ENCODE data around the gene BBC3.
A peak's percentile ranks its signal among the peaks of the same experiment; 100 is the strongest.
"Not testable (repeated sequence)": the region's sequence is repeated elsewhere in the genome, so short reads cannot be mapped to it uniquely, and the experiment has no call there.

Gene BBC3

GRCh38 chr19:47256693-47257410 lies 25.9 kb upstream of the BBC3 start:
- peak; percentile 99 for DNase-seq (ENCODE audit: insufficient read length)
- peak; percentile 99 for FAIRE-seq

GRCh38 chr19:47255879-47256692 lies 25.1 kb upstream of the BBC3 start, which contains the start of gene CCDC9:
CCDC9 (plus strand) TSS chr19:47256525; CDS start chr19:47258401, 1,876 bp downstream.
- peak; percentile 40 for FAIRE-seq
- peak; percentile 98 for DNase-seq (ENCODE audit: insufficient read length)
- no peak; the same call in 1 of the 2 replicates for TF ChIP-seq POLR2AphosphoS5 (IDR thresholded peaks at IDR 0.05; ENCODE audit: low read depth, low read length)
- TF ChIP-seq TAF1 (IDR thresholded peaks at IDR 0.05; ENCODE audit: borderline replicate concordance, low read depth, low read length): 0 out of 2 replicates have a peak, but pooled peaks have one; percentile 20
- TF ChIP-seq POLR2A (IDR thresholded peaks at IDR 0.05; ENCODE audit: low read depth, low read length): peak; percentile 72

More at GRCh38 chr19:47256693-47257410, 25.9 kb upstream of the BBC3 start:
- TF ChIP-seq POLR2AphosphoS5 (IDR thresholded peaks at IDR 0.05; ENCODE audit: low read depth, low read length) (no peak), TAF1 (IDR thresholded peaks at IDR 0.05; ENCODE audit: borderline replicate concordance, low read depth, low read length) (no peak), POLR2A (IDR thresholded peaks at IDR 0.05; ENCODE audit: low read depth, low read length) (no peak)

GRCh38 chr19:47253970-47254369 lies 23.0 kb upstream of the BBC3 start:
- DNase-seq (ENCODE audit: insufficient read length): no peak
- no peak for FAIRE-seq
- TF ChIP-seq POLR2A (IDR thresholded peaks at IDR 0.05; ENCODE audit: low read depth, low read length) (no peak), POLR2AphosphoS5 (IDR thresholded peaks at IDR 0.05; ENCODE audit: low read depth, low read length) (no peak), TAF1 (IDR thresholded peaks at IDR 0.05; ENCODE audit: borderline replicate concordance, low read depth, low read length) (no peak)

- TF ChIP-seq TAF1 (IDR thresholded peaks at IDR 0.05; ENCODE audit: borderline replicate concordance, low read depth, low read length): no peak
- no peak for TF ChIP-seq POLR2AphosphoS5 (IDR thresholded peaks at IDR 0.05; ENCODE audit: low read depth, low read length)
- TF ChIP-seq POLR2A (IDR thresholded peaks at IDR 0.05; ENCODE audit: low read depth, low read length): no peak
- FAIRE-seq (no peak), DNase-seq (ENCODE audit: insufficient read length) (no peak)
These were observed 22.5 kb upstream of the BBC3 start for GRCh38 chr19:47253467-47253881.

GRCh38 chr19:47253016-47253415 lies 22.0 kb upstream of the BBC3 start:
- not testable (repeated sequence) for DNase-seq (ENCODE audit: insufficient read length); FAIRE-seq

GRCh38 chr19:47247308-47247990 lies 16.4 kb upstream of the BBC3 start:
- DNase-seq (ENCODE audit: insufficient read length) (no peak), FAIRE-seq (no peak)
- TF ChIP-seq POLR2A (IDR thresholded peaks at IDR 0.05; ENCODE audit: low read depth, low read length): no peak
- TF ChIP-seq POLR2AphosphoS5 (IDR thresholded peaks at IDR 0.05; ENCODE audit: low read depth, low read length): no peak
- no peak for TF ChIP-seq TAF1 (IDR thresholded peaks at IDR 0.05; ENCODE audit: borderline replicate concordance, low read depth, low read length)

- FAIRE-seq (peak; percentile 73), DNase-seq (ENCODE audit: insufficient read length) (peak; percentile 94)
- no peak for TF ChIP-seq POLR2AphosphoS5 (IDR thresholded peaks at IDR 0.05; ENCODE audit: low read depth, low read length)
- TF ChIP-seq POLR2A (IDR thresholded peaks at IDR 0.05; ENCODE audit: low read depth, low read length): peak; percentile 58; the same call in 1 of the 2 replicates
These were observed 13.0 kb upstream of the BBC3 start for GRCh38 chr19:47243776-47244547.

GRCh38 chr19:47243364-47243775 lies 12.4 kb upstream of the BBC3 start:
- no peak for DNase-seq (ENCODE audit: insufficient read length)
- no peak for FAIRE-seq
- no peak for TF ChIP-seq POLR2AphosphoS5 (IDR thresholded peaks at IDR 0.05; ENCODE audit: low read depth, low read length)
- TF ChIP-seq POLR2A (IDR thresholded peaks at IDR 0.05; ENCODE audit: low read depth, low read length): no peak
- TF ChIP-seq TAF1 (IDR thresholded peaks at IDR 0.05; ENCODE audit: borderline replicate concordance, low read depth, low read length): no peak

- no peak for FAIRE-seq
- no peak for TF ChIP-seq POLR2A (IDR thresholded peaks at IDR 0.05; ENCODE audit: low read depth, low read length)
- no peak for DNase-seq (ENCODE audit: insufficient read length)
These were observed 11.0 kb upstream of the BBC3 start for GRCh38 chr19:47241919-47242577.

GRCh38 chr19:47240996-47241918 lies 10.3 kb upstream of the BBC3 start:
- TF ChIP-seq POLR2A (IDR thresholded peaks at IDR 0.05; ENCODE audit: low read depth, low read length) (no peak), POLR2AphosphoS5 (IDR thresholded peaks at IDR 0.05; ENCODE audit: low read depth, low read length) (no peak), TAF1 (IDR thresholded peaks at IDR 0.05; ENCODE audit: borderline replicate concordance, low read depth, low read length) (no peak)
- FAIRE-seq: peak; percentile 67
- DNase-seq (ENCODE audit: insufficient read length): no peak
